GM18517 (cell line): ENCODE measurements around the gene GRPR.
A peak's percentile ranks its signal among the peaks of the same experiment; 100 is the strongest.
"Not testable (repeated sequence)": the region's sequence is repeated elsewhere in the genome, so short reads cannot be mapped to it uniquely, and the experiment has no call there.

ENCODE experiments used
- ATAC-seq: cut with Tn5 transposase; IDR thresholded peaks from one replicate; pipeline ENCODE4 v1.9.1; 2021; ENCODE audit warnings: mild to moderate bottlenecking, moderate library complexity; ENCODE audit not compliant: unreplicated experiment

The GRPR gene

DNA sequence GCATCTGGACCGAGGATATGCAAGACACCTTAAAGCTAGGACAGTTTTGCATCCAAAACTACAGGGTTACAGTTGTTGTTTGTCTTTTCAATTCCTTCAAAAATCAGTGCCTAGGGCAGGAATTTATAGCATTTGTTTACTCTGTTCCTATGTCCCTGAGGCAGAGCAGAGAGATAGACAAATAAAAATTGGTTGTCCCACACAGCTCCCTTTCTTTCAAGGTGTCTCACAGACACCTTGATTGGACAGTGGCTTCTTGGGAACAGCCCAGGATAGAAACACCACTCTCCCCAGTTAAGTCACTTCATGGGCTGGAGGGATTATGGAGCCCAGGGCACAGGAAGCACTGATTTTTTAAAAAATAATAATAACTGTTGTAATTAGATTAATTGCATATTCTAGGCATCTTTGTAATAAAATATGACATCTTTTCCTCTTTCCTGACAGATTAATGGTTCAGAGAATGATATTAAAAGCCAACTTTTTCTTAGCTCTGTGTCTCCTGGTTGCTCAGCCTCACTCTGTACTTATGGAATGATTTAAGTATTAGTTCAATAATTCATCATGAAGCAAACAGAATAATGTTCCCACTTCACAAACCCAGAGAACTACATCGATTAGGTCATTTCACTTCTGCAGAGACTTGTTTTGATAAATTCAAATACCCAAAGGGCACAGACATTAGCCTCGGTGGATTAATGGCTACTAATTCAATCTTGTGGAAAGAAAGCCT lies 52.1 kb downstream of the GRPR start:
- ATAC-seq, result no peak

DNA sequence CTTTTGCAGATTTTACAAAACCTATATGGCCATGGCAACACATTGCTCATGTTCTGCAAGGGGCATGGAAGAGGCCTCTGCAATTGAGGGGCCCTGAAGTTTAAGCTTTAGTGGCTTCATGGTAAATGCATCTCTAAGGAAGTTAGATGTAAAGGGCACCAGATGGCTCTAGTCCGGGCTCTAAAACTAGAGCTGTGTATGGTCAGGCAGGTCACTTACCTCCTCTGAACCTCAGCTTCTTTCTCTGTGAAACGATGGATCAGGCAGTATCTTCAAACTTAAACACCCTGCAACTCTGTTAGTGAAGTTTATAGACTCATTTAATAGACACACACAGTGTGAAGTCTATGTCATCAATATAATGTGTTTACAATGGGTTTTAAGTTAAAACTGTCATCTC lies 53.9 kb downstream of the GRPR start:
- ATAC-seq, result no peak

DNA sequence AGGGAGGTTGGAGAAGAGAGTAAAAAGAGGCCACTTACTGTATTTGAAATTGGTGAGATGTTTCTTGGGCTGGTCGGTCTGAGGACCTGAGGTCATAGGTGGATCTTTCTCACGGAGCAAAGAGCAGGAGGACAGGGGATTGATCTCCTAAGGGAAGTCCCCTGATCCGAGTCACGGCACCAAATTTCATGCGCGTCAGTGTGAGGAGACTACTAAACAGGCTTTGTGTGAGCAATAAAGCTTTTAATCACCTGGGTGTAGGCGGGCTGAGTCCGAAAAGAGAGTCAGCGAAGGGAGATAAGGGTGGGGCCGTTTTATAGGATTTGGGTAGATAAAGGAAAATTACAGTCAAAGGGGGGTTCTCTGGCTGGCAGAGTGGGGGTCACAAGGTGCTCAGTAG lies 60.5 kb downstream of the GRPR start:
- ATAC-seq, result not testable (repeated sequence)

DNA sequence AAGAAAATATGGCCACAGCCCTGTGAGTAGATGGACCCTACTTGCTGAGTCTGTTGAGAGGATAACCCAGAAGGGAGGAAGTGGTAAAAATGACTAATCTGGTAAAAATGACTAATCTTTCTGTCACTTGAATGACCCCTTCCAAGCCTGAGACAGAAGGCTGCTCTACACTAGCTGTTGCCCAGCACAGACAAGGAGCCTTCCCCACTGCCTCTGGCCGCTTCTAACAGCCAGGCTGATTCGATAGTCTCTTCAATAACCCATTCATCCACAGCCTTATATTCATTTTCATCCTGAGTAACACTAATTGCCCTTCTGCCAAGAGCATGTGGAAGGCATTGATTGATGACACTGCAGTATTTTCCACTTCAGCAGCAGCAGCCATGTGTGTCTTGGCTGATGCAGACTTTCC lies 62.4 kb downstream of the GRPR start:
- ATAC-seq, result peak; percentile 100

DNA sequence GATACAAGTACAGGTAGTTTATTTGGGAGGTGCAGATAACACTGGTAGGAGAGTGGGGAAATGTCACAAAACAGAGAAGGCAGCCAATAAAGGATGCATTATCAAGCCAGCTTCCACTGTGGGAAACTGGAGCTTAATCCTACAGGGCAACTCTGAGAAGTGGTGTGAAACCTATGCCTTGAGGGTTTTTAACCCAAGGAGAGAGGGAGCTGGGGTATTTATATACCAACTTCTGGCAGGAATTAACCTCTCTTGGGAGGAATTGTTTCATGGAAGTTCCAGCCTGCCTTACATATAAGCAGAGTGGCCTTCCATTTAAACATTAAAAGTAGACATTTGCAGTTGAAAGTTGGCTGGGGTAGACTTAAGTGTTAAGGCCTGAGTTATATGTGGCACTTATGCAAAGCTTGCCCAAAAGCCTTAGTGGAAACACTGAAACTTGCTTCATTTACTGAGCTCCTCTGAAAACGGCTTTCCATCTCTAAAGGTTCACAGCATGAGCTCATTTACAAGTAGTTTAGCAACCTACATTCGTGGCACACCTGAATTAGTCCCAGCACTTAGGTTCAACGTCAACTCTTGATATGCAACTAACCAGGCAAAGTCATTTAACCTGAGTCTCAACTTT lies 63.1 kb downstream of the GRPR start:
- no peak for ATAC-seq

DNA sequence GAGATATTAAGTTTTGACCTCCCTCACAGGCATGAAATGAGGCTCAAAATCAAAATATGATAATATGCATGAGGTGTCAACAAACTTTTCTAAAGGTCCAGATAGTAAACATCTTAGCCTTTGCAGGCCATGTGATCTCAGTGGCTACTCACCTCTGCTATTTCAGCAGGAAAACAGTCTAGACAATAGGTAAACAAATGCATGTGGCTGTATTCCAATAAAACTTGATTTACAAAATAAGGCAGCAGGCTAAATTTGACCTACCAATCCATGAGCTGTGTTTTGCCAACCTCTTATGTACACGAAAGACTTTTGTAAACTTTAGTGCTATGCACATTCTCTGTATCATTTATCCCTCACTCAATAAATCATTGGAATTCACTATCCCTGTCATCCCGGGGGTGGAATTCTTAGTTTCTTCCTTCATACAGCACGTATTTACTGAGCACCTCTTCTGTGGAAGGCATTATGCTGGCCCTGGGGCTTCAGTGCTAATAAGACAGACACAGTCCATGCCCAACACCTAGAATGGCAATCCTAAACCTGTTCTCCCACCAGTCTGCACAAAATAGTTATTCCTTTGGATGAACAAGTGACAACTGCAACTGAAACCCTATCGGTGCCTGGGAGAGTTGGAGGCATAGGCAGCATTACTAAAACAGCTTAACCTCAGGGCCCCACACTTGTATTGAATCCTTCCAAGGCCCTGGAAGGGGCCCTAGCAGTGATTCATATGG lies 63.8 kb downstream of the GRPR start:
- ATAC-seq, result no peak

DNA sequence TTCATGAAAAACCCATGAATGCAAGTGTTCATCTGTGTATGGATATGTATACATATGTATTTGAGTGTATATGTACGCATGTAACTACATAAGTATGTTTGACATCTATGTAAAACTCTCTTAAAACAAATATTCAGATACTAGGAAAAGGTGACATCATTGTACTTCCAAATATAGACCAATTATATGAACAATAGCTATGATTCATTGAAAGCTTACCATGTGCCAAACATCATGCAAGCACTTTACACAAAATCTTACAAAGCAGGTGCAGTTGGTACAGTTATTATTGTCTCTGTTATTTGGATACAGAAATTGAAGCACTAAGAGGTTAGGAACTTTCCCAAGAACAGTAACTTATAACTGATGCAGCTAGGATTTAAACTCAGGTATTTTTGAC lies 65.3 kb downstream of the GRPR start:
- no peak for ATAC-seq

DNA sequence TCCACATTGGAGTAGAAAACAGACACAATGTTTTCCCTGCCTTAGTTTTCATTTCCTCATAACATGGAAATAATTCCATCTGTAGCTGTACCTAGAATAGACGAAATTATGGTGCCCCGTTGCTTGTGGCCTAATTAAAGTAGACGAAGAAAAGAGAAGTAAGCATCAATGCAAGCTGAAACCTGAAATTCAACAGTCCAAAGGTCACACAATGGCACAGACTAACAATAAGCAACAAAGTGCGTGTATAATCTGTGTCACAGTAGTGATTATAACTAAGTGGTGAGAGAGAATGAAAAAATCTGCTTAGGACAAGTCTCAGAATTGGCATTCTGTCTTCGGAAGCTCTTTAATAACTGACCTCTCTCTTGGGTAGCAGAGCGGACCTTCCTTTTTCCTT lies 68.2 kb downstream of the GRPR start:
- ATAC-seq, result no peak

DNA sequence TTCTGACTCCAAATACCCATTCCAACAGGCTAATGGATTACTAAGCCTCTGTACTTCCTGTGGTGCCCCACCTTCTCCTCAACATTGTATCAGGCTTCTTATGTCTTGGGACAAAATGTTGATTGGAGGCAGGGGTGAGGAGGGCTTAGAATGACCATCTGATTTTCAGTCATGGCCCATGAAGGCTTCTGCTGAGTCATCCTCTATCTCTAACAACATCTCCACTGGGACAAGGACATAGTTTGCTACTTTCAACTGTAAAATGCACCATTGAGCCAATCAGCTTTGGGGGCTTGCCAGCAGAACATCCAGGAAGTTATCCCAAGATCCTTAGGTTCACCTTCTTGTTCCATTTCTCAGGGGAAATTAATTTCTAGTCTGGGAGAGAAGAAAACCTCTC lies 73.5 kb downstream of the GRPR start:
- ATAC-seq, result no peak

DNA sequence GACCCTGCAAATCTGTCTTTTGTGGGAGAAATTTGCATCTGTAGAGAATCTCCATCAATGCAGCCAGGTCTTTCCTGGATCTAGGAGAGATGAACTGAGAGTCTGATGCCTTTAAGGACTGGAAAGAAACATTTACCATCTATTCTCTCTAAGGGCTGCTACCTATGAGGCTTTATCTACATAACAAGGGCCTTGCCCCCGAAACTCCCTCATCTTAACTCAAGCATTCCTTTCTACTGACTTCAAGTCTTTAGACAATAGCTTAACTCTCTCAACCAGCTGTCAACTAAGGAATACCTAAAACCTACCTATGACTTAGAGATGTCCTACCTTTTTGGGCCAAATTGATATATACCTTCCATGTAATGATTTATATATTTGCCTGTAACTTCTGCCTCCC lies 76.0 kb downstream of the GRPR start:
- no peak for ATAC-seq

DNA sequence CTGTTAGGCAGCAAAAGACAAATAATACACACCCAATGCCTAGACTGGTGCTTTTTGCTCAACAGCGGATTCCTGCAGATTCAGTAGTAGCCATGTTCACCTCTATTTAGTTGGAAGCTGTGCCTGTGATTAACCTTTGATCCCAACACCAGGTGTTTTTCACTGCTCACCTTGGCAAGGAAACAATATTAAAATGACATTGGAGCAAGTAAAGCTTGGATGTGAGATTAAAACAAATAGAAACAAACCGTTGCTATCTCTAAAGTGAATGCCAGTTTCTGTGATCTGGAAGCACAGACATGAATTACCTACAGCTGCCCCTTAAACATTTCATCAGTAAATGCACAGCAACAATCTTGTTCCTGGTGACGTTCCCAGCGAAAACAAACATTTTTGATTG lies 79.6 kb downstream of the GRPR start:
- no peak for ATAC-seq
